Stomach smooth muscle (tissue), 2 donors: ENCODE results near the gene MDM2.
"Not testable (repeated sequence)": the region's sequence is repeated elsewhere in the genome, so short reads cannot be mapped to it uniquely, and the experiment has no call there.

Experiments
- H3K27ac ChIP-seq: one replicate; pipeline ENCODE4 v1.7.0; 2013; ENCODE audit warnings: mild to moderate bottlenecking, low read length, inconsistent platforms
- H3K27me3 ChIP-seq, 2 donors: one replicate each; pipeline ENCODE4 v1.7.0; 2013; ENCODE audit warnings: low read length in 2 of 2; ENCODE audit not compliant: insufficient read depth in 2 of 2, control insufficient read depth in 1 of 2
- H3K36me3 ChIP-seq, 2 donors: one replicate each; pipeline ENCODE4 v1.7.0; 2013; ENCODE audit warnings: low read length in 2 of 2; ENCODE audit not compliant: control insufficient read depth in 2 of 2, insufficient read depth in 2 of 2
- H3K4me1 ChIP-seq: one replicate; pipeline ENCODE4 v1.7.0; 2013; ENCODE audit warnings: low read length; ENCODE audit not compliant: control insufficient read depth, insufficient read depth
- H3K4me3 ChIP-seq, 2 donors: one replicate each; pipeline ENCODE4 v1.7.0; 2013; ENCODE audit warnings: low read length in 2 of 2
- H3K9ac ChIP-seq, 2 donors: one replicate each; pipeline ENCODE4 v1.7.0; 2013; ENCODE audit warnings: low read length in 2 of 2, mild to moderate bottlenecking in 1 of 2
- H3K9me3 ChIP-seq, 2 donors: one replicate each; pipeline ENCODE4 v1.7.0; 2013; ENCODE audit warnings: low read length in 2 of 2; ENCODE audit not compliant: control insufficient read depth in 2 of 2
- donor health status: healthy.
- donor health status: Pancreatic carcinoma.

MDM2 gene

GRCh38 chr12:68828672-68829068 is 20.7 kb downstream of the MDM2 start:
- no peak overlapping the region for H3K9ac ChIP-seq
- H3K36me3 ChIP-seq = peaks cover 19 to 50% of the 10 kb centered on the region in 2 donors
- no peak overlapping the region for H3K4me3 ChIP-seq
- H3K27ac ChIP-seq = no peak overlapping the region
- H3K27me3 ChIP-seq = no peaks in the 10 kb centered on the region
- no peaks in the 10 kb centered on the region for H3K9me3 ChIP-seq
- peaks cover 2% of the 10 kb centered on the region for H3K4me1 ChIP-seq

- Histone ChIP-seq H3K4me3 (no peak overlapping the region), H3K9ac (no peak overlapping the region), H3K36me3 (peaks cover 14 to 36% of the 10 kb centered on the region in 2 donors), H3K9me3 (no peaks in the 10 kb centered on the region), H3K27ac (no peak overlapping the region), H3K4me1 (peaks cover 2% of the 10 kb centered on the region), H3K27me3 (no peaks in the 10 kb centered on the region)
These were observed 23.3 kb downstream of the MDM2 start for GRCh38 chr12:68831272-68831671.

- no peak overlapping the region for H3K4me3 ChIP-seq
- no peak overlapping the region for H3K9ac ChIP-seq
- H3K27ac ChIP-seq = no peak overlapping the region
- peaks cover 2% of the 10 kb centered on the region for H3K4me1 ChIP-seq
- peaks cover 14 to 37% of the 10 kb centered on the region in 2 donors for H3K36me3 ChIP-seq
- H3K9me3 ChIP-seq = no peaks in the 10 kb centered on the region
- no peaks in the 10 kb centered on the region for H3K27me3 ChIP-seq
These were observed 23.9 kb downstream of the MDM2 start for GRCh38 chr12:68831751-68832503.

- Histone ChIP-seq H3K4me1 (peaks cover 2% of the 10 kb centered on the region), H3K9ac (no peak overlapping the region), H3K36me3 (peaks cover 18 to 37% of the 10 kb centered on the region in 2 donors), H3K27ac (no peak overlapping the region), H3K4me3 (no peak overlapping the region), H3K27me3 (no peaks in the 10 kb centered on the region), H3K9me3 (no peaks in the 10 kb centered on the region)
These were observed 24.5 kb downstream of the MDM2 start for GRCh38 chr12:68832504-68832867.

GRCh38 chr12:68833508-68833907 is 25.5 kb downstream of the MDM2 start:
- Histone ChIP-seq H3K4me1 (peaks cover 2% of the 10 kb centered on the region), H3K4me3 (no peak overlapping the region), H3K27me3 (no peaks in the 10 kb centered on the region), H3K27ac (no peak overlapping the region), H3K9ac (no peak overlapping the region), H3K36me3 (peaks cover 13 to 44% of the 10 kb centered on the region in 2 donors), H3K9me3 (no peaks in the 10 kb centered on the region)

- H3K9ac ChIP-seq = no peak overlapping the region
- H3K9me3 ChIP-seq = no peaks in the 10 kb centered on the region
- no peaks in the 10 kb centered on the region for H3K27me3 ChIP-seq
- H3K4me3 ChIP-seq = no peak overlapping the region
- peaks cover 19 to 42% of the 10 kb centered on the region in 2 donors for H3K36me3 ChIP-seq
- no peak overlapping the region for H3K27ac ChIP-seq
- H3K4me1 ChIP-seq = peaks cover 2% of the 10 kb centered on the region
These were observed 27.4 kb downstream of the MDM2 start for GRCh38 chr12:68835333-68835908.

GRCh38 chr12:68837215-68837614 is 29.2 kb downstream of the MDM2 start:
- H3K36me3 ChIP-seq = peaks cover 22 to 43% of the 10 kb centered on the region in 2 donors
- no peaks in the 10 kb centered on the region for H3K9me3 ChIP-seq
- no peaks in the 10 kb centered on the region for H3K4me1 ChIP-seq
- no peaks in the 10 kb centered on the region for H3K27me3 ChIP-seq
- H3K9ac ChIP-seq = no peak overlapping the region
- H3K27ac ChIP-seq = no peak overlapping the region
- H3K4me3 ChIP-seq = no peak overlapping the region

- Histone ChIP-seq H3K9ac (no peak overlapping the region), H3K9me3 (no peaks in the 10 kb centered on the region), H3K36me3 (peaks cover 22 to 43% of the 10 kb centered on the region in 2 donors), H3K27me3 (no peaks in the 10 kb centered on the region), H3K4me3 (no peak overlapping the region), H3K4me1 (no peaks in the 10 kb centered on the region), H3K27ac (no peak overlapping the region)
These were observed 30.3 kb downstream of the MDM2 start for GRCh38 chr12:68838046-68838886.

- Histone ChIP-seq H3K4me1 (no peaks in the 10 kb centered on the region), H3K4me3 (no peak overlapping the region), H3K36me3 (peaks cover 23 to 38% of the 10 kb centered on the region in 2 donors), H3K27me3 (no peaks in the 10 kb centered on the region), H3K9me3 (no peaks in the 10 kb centered on the region), H3K9ac (no peak overlapping the region), H3K27ac (no peak overlapping the region)
These were observed 31.5 kb downstream of the MDM2 start for GRCh38 chr12:68839183-68840147.

- peaks cover 22 to 38% of the 10 kb centered on the region in 2 donors for H3K36me3 ChIP-seq
- H3K9me3 ChIP-seq, H3K9ac ChIP-seq, H3K4me1 ChIP-seq, H3K4me3 ChIP-seq, H3K27ac ChIP-seq, H3K27me3 ChIP-seq: not testable (repeated sequence)
These were observed 33.2 kb downstream of the MDM2 start for GRCh38 chr12:68841175-68841574.
